Endometrium (tissue), 2 donors: ENCODE results near the gene ZBTB21.

ENCODE experiments used
- FAIRE-seq: peaks from 2 replicates; lab custom pipeline; 2012; peaks lifted over from hg19 to GRCh38; lab: Jason Lieb, UNC
- donor health status: control.
- donor health status: control.

ZBTB21 gene

DNA sequence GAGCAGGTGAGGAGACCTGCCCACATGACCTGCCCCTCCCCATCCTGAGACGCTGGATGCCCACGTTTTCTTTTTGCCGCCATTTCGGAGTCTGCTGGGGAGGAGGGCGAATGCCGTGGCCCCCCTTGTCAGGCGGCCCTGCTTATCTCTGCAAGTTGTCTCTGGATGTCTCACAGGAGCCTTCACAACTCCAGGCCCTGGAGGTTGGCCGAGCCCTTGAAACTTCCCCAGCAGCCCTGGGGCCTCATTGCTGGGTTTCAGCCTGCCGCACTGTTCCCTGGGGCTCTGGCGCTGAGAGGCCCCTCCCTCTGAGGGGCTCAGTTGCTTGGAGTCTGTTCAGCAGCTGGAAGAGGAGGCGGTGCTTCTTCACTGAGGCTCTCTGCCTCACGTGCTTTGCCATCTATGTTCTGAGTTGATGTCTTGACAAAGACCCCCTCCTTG, 29.8 kb upstream of the ZBTB21 start:
- no peak for FAIRE-seq

DNA sequence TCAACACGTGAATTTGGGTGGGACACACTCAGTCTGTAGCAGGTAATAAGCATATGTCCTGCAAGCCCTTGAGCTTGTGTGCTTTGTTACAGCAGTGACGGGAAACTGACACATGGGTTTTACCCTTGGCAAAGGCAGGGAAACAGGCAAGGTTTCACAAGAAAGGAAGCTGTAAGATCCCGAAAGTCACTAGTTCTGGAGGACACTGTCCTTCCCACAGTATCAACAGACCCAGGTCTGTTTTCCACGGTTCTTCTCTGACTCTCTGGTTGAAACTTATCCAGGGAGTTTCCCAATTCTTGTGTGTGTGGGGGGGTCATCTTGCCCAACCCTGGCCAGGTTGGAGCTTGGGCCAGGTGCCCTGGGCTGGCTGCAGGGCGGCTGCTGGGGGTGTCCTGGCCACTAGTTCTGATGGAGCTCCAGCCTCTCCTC, 29.3 kb upstream of the ZBTB21 start:
- FAIRE-seq = no peak

DNA sequence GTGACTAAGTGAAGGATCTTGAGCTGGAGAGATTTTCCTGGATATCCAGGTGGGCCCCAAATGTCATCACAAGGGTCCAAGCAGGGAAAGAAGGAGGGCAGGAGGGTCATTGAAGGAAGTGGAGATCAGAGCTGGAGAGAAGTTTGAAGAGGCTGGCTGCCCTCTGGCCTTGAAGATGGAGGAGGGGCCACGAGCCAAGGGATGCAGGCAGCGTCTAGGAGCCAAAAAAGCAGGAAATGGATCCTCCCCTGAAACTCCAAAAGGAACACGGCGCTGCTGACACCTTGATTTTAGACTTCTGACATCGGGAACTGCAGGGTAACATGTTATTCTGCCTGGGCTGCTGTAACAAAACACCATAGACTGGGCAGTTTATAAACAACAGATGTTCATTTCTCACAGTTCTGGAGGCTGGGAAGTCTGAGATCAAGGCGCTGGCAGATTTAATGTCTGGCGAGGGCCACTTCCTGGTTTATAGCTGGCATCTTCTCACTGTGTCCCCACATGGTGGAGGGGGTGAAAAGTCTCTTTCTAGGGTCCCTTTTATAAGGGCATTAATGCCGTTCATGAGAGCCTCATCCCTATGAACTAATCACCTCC, 28.8 kb upstream of the ZBTB21 start:
- FAIRE-seq = no peak

- no peak for FAIRE-seq
Observed at GRCh38 chr21:42038393-42038792, 28.2 kb upstream of the ZBTB21 start.

- FAIRE-seq = no peak
Observed at GRCh38 chr21:42037943-42038342, 27.8 kb upstream of the ZBTB21 start.

DNA sequence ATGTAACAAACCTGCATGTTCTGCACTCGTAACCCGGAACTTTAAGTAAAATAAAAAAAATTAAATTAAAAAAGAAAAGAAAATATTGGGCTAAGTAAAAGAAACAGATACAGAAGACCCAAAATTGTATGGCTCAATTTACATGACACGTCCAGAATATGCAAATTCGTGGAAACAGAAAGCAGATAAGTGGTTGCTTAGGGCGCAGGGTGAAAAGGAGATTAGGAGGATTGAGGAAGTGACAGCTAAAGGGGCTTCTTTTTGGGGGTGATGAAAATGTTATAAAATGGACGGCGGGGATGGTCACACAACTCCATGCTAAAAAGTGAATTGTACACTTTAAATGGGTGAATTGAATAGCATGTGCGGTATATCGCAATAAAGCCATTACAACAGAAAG, 27.4 kb upstream of the ZBTB21 start:
- no peak for FAIRE-seq

DNA sequence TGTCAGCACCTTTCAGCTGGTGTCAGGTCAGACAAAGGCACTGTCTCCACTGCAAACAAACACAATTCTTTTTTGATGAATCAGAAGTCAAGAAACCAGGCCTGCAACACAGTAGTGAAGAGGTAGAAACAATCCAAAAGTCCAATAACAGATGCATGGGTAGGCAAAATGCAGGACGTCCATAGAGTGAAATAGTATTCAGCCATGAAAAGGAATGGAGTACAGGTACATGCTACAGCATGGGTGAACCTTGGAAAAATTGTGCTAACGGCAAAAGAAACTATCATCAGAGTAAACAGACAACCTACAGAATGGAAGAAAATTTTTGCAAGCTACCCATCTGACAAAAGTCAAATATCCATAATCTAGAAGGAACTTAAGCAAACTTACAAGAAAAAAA, 26.2 kb upstream of the ZBTB21 start:
- no peak for FAIRE-seq

DNA sequence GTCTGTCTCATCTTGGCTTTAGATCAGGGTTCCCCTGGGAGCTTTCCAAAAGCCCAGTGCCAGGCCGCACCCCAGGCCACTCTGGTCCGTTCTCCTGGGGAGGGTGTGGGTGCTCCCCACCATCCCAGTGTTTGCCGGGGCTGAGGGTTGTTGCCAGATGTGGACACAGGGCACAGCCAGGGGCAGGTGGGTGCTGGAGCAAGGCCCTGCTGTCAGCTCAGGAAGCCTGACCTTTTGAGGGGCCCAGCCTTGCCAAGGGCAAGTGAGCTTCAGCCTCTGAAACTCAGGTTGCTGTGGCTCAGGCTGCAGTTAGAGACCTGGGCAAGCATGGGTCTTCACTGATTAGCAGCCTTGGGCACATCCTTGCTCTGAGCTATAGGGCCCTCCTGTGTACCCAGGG, 22.8 kb upstream of the ZBTB21 start:
- FAIRE-seq = no peak

- FAIRE-seq = no peak
Observed at GRCh38 chr21:42032266-42032665, 22.1 kb upstream of the ZBTB21 start.

DNA sequence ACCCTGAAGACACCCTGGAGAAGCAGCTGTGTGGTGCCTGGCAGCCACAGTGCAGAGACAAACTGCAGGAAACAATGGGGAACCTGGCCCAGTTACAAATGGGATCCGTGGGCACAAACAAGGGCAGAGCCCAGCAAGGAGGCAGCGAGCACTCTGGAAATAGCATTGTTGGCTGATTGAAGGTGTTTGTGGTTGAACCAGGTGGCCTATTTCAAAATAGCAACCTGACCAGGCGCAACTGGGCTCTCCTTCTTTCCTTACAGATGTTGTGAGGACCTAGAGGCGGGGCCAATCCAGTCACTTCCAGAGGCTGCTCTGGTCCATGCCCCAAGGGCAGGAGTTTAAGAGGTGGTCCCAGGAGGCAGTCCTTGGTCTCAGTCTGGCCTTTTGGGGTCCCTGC, 21.7 kb upstream of the ZBTB21 start:
- no peak for FAIRE-seq

- FAIRE-seq = no peak
Observed at GRCh38 chr21:42031241-42031640, 21.1 kb upstream of the ZBTB21 start.

GRCh38 chr21:42030311-42030710, 20.2 kb upstream of the ZBTB21 start:
- FAIRE-seq = no peak

- FAIRE-seq = no peak
Observed at GRCh38 chr21:42028766-42029425, 18.7 kb upstream of the ZBTB21 start.

DNA sequence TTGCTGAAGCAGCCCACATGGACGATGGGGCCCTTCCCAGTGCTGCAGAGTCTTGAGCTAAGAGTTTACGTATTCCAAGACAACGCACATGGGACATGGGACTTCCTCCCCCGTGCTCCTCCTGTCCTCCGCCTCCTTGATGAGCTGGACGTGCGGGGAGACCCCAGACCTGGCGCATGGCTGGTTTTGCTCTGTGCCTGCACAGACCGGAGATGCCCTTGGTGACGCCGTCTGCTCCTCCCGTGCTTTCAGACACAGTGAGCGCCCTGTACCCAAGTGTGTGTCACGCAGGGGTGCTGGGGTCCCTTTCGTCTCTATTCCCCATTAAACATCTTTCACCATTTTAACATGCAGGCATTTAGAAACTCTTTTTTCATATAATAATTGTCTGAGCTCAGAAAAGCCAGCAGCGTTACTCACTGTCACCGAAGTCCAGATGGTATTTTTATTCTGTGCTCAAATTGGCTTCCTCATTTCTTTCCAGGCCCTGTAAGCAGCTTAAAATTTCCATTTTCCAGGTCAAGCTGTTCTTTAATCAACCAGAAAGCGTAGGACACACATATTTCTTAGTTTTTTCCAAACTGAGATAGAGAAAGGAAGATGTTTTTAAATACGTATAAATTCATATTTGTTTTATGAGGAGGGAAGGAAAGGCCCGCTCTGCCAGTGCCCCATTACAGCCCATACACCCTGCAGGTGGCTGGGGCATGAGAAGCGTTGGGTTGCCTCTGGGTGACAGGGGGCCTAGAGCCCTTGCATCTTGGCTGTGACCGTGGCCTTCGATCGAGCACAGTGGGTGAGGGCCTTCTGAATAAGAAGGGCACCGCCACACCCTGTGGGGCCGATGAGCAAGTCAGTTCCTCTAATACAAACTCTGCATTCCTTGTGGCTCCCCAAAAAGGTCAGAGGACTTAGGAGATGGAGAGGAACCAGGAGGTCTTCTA, 17.9 kb upstream of the ZBTB21 start:
- FAIRE-seq = peak; percentile 80

GRCh38 chr21:42027085-42027821, 17.1 kb upstream of the ZBTB21 start:
- FAIRE-seq = no peak

DNA sequence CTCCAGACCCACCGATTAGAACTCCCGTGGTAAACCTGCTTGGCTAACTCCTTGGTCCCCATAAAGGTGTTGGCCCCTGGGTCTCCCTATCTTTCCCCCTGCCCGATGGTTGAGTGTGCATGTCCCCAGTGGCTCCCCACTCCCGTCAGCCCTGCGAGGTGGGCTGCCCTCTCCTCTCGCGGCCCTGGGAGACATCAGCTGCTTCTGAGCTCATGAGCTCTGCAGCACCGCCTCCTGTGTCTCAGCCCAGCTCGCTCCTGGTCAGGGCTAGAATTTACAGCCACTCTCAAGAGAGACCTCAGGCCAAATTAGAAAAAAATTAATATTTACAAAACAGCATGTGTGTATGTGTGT, 15.9 kb upstream of the ZBTB21 start:
- FAIRE-seq = no peak

- peak; percentile 33 for FAIRE-seq
Observed at GRCh38 chr21:42025376-42026081, 15.4 kb upstream of the ZBTB21 start.

- FAIRE-seq = no peak
Observed at GRCh38 chr21:42022906-42023305, 12.7 kb upstream of the ZBTB21 start.

- FAIRE-seq = no peak
Observed at GRCh38 chr21:42022091-42022430, 11.9 kb upstream of the ZBTB21 start.

GRCh38 chr21:42021371-42022090, 11.4 kb upstream of the ZBTB21 start:
- FAIRE-seq = no peak

GRCh38 chr21:42019706-42020105, 9.5 kb upstream of the ZBTB21 start:
- no peak for FAIRE-seq
